Hepatocyte (in vitro differentiated cells): ENCODE measurements around the gene ANOS1. TPM values are rescaled to one million over a fixed set of nuclear protein-coding genes. Genes with fewer than 3 reads are reported as not detected.

Source experiments
- DNase-seq: peaks from one replicate; pipeline ENCODE4 v3.0.0-alpha.2; 2016; ENCODE audit warnings: low spot score
- H2AFZ ChIP-seq: fragments of 200-600 bp; sonication (generic); 2 replicates; pipeline ENCODE4 v1.6.0; 2016; ENCODE audit warnings: antibody characterized with exemption, mild to moderate bottlenecking
- H3K27ac ChIP-seq: fragments of 200-600 bp; sonication (generic); 2 replicates; pipeline ENCODE4 v1.5.1; 2016; ENCODE audit warnings: mild to moderate bottlenecking
- H3K27me3 ChIP-seq: fragments of 200-600 bp; sonication (generic); 2 replicates; pipeline ENCODE4 v1.6.1; 2016
- H3K36me3 ChIP-seq: fragments of 200-600 bp; sonication (generic); replicated peaks from 2 replicates; pipeline ENCODE4 v1.5.1; 2016; ENCODE audit warnings: low read depth; ENCODE audit not compliant: insufficient read depth
- H3K4me1 ChIP-seq: fragments of 200-600 bp; sonication (generic); 2 replicates; pipeline ENCODE4 v1.5.1; 2016; ENCODE audit warnings: mild to moderate bottlenecking, moderate library complexity; ENCODE audit not compliant: insufficient read depth
- H3K4me2 ChIP-seq: fragments of 200-600 bp; sonication (generic); 2 replicates; pipeline ENCODE4 v1.6.0; 2016
- H3K4me3 ChIP-seq: fragments of 200-600 bp; sonication (generic); 2 replicates; pipeline ENCODE4 v1.5.1; 2016; ENCODE audit warnings: mild to moderate bottlenecking
- H3K79me2 ChIP-seq: fragments of 200-600 bp; sonication (generic); 2 replicates; pipeline ENCODE4 v1.6.0; 2017; ENCODE audit warnings: mild to moderate bottlenecking
- H3K9me2 ChIP-seq: fragments of 200-600 bp; sonication (generic); replicated peaks from 2 replicates; pipeline ENCODE4 v1.6.0; 2017; ENCODE audit warnings: mild to moderate bottlenecking; ENCODE audit not compliant: insufficient read depth
- H3K9me3 ChIP-seq: fragments of 200-600 bp; sonication (generic); 2 replicates; pipeline ENCODE4 v1.5.1; 2016; ENCODE audit warnings: low read depth, mild to moderate bottlenecking
- H4K20me1 ChIP-seq: fragments of 200-600 bp; sonication (generic); 2 replicates; pipeline ENCODE4 v1.6.0; 2016; ENCODE audit warnings: mild to moderate bottlenecking; ENCODE audit not compliant: insufficient read depth, poor library complexity, severe bottlenecking
- EZH2 ChIP-seq: fragments of 200-600 bp; sonication (generic); IDR thresholded peaks from 2 replicates; pipeline ENCODE4 v1.6.1; 2016; ENCODE audit warnings: antibody characterized with exemption, mild to moderate bottlenecking, borderline replicate concordance
- EZH2phosphoT487 ChIP-seq: fragments of 200-600 bp; sonication (generic); IDR thresholded peaks from one replicate; pipeline ENCODE4 v1.6.1; 2018; ENCODE audit warnings: antibody characterized with exemption, mild to moderate bottlenecking, low read depth, moderate library complexity; ENCODE audit not compliant: unreplicated experiment, severe bottlenecking
- WGBS: methylation state at CpG from one replicate; pipeline ENCODE4 v1.1.6; 2016; ENCODE audit warnings: low lambda C conversion rate; ENCODE audit errors: missing lambda C conversion rate; 5-methylcytosine and 5-hydroxymethylcytosine counted together
- polyA plus RNA-seq: library from polyadenylated mRNA; unstranded; fragments of >200 nt; fragmentation: Nextera tagmentation; extraction: Ambion mirVana; gene quantifications from 2 replicates; pipeline ENCODE4 v1.2.1, GENCODE V29; 2016
- total RNA-seq: library from RNA; depleted of rRNA; stranded (reverse); fragments of >200 nt; gene quantifications from 2 replicates; pipeline ENCODE4 v1.2.3, GENCODE V29; 2014
- TF ChIP-seq, protein P1 (sequence below): fragments of 200-600 bp; sonication (generic); IDR thresholded peaks from 2 replicates; pipeline ENCODE4 v1.5.1; 2016; ENCODE audit warnings: antibody characterized with exemption, mild to moderate bottlenecking; ENCODE audit not compliant: poor library complexity

The ANOS1 gene
- total and polyA plus RNA-seq, 2 experiments from 2014 or later = 3.1 to 6.4 TPM

DNA sequence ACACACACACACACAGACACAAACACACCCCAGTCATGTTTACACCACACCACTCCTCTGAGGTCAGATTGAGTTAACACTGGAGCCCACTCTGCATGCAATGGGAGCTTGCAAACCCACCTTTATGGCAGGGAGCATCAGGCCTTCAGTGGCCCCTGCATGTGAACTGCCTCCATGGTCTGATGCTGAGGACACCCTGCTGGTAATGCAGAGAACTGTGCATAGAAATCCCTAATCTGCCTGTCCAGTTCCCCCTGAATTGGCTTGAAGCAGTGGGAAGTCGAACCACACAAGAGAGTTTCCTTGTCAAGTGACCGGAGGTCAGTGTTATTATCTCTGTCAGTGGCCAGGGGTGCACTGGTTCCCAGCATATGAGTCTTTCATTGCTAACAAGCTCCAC, 59.8 kb downstream of the ANOS1 start:
- Histone ChIP-seq H3K27ac (no peak overlapping the region), H3K36me3 (no peaks in the 10 kb centered on the region), H3K27me3 (no peaks in the 10 kb centered on the region), H3K4me3 (no peak overlapping the region), H3K79me2 (no peaks in the 10 kb centered on the region), H3K9me2 (no peaks in the 10 kb centered on the region), H3K9me3 (no peaks in the 10 kb centered on the region), H3K4me2 (no peak overlapping the region), H2AFZ (no peak overlapping the region), H4K20me1 (no peaks in the 10 kb centered on the region), H3K4me1 (no peaks in the 10 kb centered on the region)
- DNase-seq = no peak
- 69% methylated on average over 2 of the region's 2 CpGs for WGBS
- TF ChIP-seq, protein P1, sequence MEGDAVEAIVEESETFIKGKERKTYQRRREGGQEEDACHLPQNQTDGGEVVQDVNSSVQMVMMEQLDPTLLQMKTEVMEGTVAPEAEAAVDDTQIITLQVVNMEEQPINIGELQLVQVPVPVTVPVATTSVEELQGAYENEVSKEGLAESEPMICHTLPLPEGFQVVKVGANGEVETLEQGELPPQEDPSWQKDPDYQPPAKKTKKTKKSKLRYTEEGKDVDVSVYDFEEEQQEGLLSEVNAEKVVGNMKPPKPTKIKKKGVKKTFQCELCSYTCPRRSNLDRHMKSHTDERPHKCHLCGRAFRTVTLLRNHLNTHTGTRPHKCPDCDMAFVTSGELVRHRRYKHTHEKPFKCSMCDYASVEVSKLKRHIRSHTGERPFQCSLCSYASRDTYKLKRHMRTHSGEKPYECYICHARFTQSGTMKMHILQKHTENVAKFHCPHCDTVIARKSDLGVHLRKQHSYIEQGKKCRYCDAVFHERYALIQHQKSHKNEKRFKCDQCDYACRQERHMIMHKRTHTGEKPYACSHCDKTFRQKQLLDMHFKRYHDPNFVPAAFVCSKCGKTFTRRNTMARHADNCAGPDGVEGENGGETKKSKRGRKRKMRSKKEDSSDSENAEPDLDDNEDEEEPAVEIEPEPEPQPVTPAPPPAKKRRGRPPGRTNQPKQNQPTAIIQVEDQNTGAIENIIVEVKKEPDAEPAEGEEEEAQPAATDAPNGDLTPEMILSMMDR = no peak
- no peak for TF ChIP-seq EZH2phosphoT487
- TF ChIP-seq EZH2 = no peak

DNA sequence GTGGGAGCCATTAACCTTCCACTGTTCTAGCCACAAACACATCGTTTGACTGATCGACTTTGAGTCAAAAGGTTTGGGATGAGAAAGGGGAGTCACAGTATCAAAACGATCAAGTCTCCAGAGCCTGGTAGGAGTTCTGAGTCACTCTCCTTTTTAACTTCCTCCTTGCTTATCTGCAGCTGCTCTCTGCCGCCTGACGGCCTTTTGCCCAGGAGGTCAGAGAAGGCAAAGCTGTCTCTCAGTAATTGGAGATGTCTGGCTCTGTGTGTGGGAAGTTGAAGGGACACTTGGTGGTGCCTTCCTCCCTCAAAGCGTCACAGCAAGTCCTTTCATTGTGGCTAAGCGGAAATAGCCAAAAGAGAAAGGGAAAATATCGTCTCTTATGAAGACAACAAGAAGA, 63.1 kb downstream of the ANOS1 start:
- Histone ChIP-seq H3K9me2 (no peaks in the 10 kb centered on the region), H3K4me3 (no peak overlapping the region), H3K79me2 (no peaks in the 10 kb centered on the region), H3K36me3 (no peaks in the 10 kb centered on the region), H3K9me3 (no peaks in the 10 kb centered on the region), H3K4me1 (no peaks in the 10 kb centered on the region), H4K20me1 (no peaks in the 10 kb centered on the region), H3K27ac (no peak overlapping the region), H2AFZ (no peak overlapping the region), H3K4me2 (no peak overlapping the region), H3K27me3 (no peaks in the 10 kb centered on the region)
- WGBS = 55% methylated on average over 8 of the region's 8 CpGs
- TF ChIP-seq EZH2 = no peak
- TF ChIP-seq, protein P1 = no peak
- TF ChIP-seq EZH2phosphoT487 = no peak
- peak; percentile 11 for DNase-seq

DNA sequence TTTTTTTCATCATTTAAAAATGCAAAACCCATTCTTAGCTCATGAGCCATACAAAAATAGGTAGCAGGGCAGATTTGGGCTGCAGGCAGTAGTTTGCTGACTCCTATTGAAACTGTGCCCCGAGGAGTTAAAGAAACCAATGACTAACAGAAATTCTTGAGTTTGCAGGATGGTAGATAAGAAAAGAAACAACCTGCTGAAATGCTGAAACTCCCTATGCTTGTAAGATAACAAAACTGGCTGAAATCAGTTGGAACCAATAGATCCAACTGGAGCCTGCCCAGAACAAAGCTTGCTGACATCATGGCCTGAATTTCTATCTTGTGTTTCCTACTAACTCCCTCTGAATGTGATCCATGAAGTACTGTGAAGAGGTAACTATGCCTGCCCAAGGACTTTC, 68.6 kb downstream of the ANOS1 start:
- Histone ChIP-seq H3K27me3 (no peaks in the 10 kb centered on the region), H3K27ac (peak overlapping the region; percentile 54), H3K4me3 (no peak overlapping the region), H3K4me2 (no peak overlapping the region), H2AFZ (no peak overlapping the region), H3K9me3 (no peaks in the 10 kb centered on the region), H3K4me1 (no peaks in the 10 kb centered on the region), H3K79me2 (no peaks in the 10 kb centered on the region), H3K9me2 (no peaks in the 10 kb centered on the region), H4K20me1 (no peaks in the 10 kb centered on the region), H3K36me3 (no peaks in the 10 kb centered on the region)
- DNase-seq = no peak
- WGBS = 36% methylated on average over 1 of the region's 1 CpG
- no peak for TF ChIP-seq EZH2
- TF ChIP-seq EZH2phosphoT487 = no peak
- TF ChIP-seq, protein P1 = no peak

DNA sequence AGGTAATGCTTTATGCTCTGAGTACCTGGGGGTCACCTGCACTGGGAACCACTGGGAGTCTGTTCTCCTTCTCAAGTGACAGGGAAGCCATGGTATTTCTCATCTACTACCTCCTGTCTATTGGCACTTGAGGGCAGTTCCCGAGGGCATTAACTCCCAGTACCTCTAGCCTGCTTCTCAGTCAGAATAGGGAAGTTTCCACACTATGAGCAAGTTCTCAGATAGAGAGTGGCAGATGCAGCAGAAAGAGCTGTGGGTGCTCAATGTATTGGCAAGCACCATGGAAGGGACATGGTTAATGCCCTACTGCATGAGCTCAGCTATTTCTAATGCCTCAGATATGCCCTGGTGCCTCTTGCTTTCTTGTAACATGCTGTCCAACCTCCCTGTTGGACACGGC, 74.1 kb downstream of the ANOS1 start:
- Histone ChIP-seq H3K4me2 (no peak overlapping the region), H3K27ac (no peak overlapping the region), H3K4me3 (no peak overlapping the region), H2AFZ (no peak overlapping the region), H3K9me3 (no peaks in the 10 kb centered on the region), H3K36me3 (no peaks in the 10 kb centered on the region), H3K9me2 (no peaks in the 10 kb centered on the region), H3K4me1 (no peaks in the 10 kb centered on the region), H3K27me3 (no peaks in the 10 kb centered on the region), H3K79me2 (no peaks in the 10 kb centered on the region), H4K20me1 (no peaks in the 10 kb centered on the region)
- no peak for DNase-seq
- TF ChIP-seq EZH2 (no peak), EZH2phosphoT487 (no peak)
- TF ChIP-seq, protein P1 = no peak
- WGBS = 55% methylated on average over 2 of the region's 2 CpGs
